Subcutaneous adipose tissue (tissue), 4 donors: ENCODE results near the gene TCTN3. TPM values are rescaled to one million over a fixed set of nuclear protein-coding genes. Genes with fewer than 3 reads are reported as not detected.

ENCODE experiments used
- CTCF ChIP-seq: fragments of 450-650 bp; IDR thresholded peaks from one replicate; pipeline ENCODE4 v1.5.1; 2016; ENCODE audit warnings: low read depth, mild to moderate bottlenecking, control low read depth, antibody characterized with exemption, moderate library complexity
- total RNA-seq, 4 donors: library from RNA; depleted of rRNA; stranded (reverse); fragments of >200 nt; gene quantifications; one replicate each; pipeline ENCODE4 v1.1.0, GENCODE V29; 2016

Gene TCTN3
- total RNA-seq, 4 donors from 2014 or later = 16.0 to 27.6 (median 17.7) TPM

GRCh38 chr10:95618101-95618500, 75.6 kb downstream of the TCTN3 start:
- no peak for TF ChIP-seq CTCF

- TF ChIP-seq CTCF = no peak
Observed at GRCh38 chr10:95616446-95616845, 77.3 kb downstream of the TCTN3 start.

Other genes with a start within 250 kb of the TCTN3 start
- gene SORBS1, start 132.6 kb downstream of the TCTN3 start, total RNA-seq = 100 to 1,000 TPM; 460 to 715 (median 623) TPM
- 10 to 100 TPM; 18.5 to 29.0 (median 18.9) TPM for gene ALDH18A1, start 37.2 kb downstream of the TCTN3 start, total RNA-seq
- 10 to 100 TPM; 16.2 to 28.7 (median 20.4) TPM for gene ENTPD1, start 62.2 kb upstream of the TCTN3 start, total RNA-seq
- gene CC2D2B, start 214.0 kb upstream of the TCTN3 start, total RNA-seq = 1 to 10 TPM; 1.1 to 4.4 (median 2.2) TPM